Measurements from ENCODE around the gene TMIGD3.

DNA sequence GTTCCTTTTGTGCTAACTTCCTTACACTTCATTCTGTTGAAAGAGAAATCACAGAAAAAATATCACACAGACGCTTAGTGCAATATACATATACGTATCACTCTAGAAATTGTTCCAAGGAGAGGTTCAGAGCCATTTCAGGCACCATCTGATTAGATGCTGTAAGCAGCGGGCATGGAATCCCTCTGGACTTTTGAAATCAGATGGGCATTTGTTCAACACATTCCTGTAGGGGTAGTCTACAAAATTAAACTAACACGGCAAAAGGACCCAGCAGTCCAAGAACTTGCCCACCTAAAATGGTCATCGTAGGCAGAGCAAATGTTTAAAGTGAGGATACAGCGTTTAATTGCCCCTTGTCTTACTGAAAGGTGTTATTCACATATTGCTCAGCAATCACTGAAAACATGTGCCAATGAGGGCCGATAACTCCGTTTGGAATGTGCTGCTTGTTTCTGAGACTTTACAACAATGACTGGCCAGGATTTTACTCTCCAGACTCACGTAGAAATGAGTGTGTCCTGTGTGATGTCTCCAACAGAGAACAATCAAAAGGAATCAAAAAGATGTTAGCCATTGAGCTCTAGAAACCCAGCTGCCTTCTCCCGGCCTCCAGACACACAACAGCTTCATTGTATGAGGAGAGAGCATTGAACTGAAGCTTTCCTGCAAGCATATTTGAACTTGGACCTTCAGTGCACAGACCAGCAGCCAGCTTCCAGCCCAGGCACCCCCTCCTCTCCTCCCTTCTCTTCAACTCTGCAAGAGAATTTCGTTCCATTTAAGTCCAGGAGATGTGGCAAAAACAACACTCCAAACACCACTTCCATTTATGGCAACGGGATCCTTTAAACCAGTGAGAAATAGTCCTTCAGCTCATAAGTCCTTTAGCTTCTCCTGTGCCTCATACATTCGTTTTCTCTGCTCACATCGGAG, 32.1 kb upstream of the TMIGD3 start:
- TF ChIP-seq CTCF (IDR thresholded peaks at IDR 0.05) (no peak), ZBTB43 (CRISPR knock-in tag; IDR thresholded peaks at IDR 0.05) (no peak), ZNF671 (CRISPR knock-in tag; IDR thresholded peaks at IDR 0.05) (no peak), SP1 (CRISPR knock-in tag; conservative IDR thresholded peaks at IDR 0.05) (no peak), CREM (CRISPR knock-in tag; IDR thresholded peaks at IDR 0.05) (no peak), ZNF121 (CRISPR knock-in tag; IDR thresholded peaks at IDR 0.05) (no peak)
